SK-N-SH (cell line): ENCODE results near the gene FAH. TPM values are rescaled to one million over a fixed set of nuclear protein-coding genes. Genes with fewer than 3 reads are reported as not detected.

Experiments used
- CTCF ChIA-PET: fragments of 300-600, 350-600 bp; formaldehyde crosslinking; extraction: SDS; loops from one replicate; lab custom pipeline; 2021; lab: Yijun Ruan, JAX
- POLR2A ChIA-PET: fragments of 350-600 bp; sonication (Branson Sonifier 250); formaldehyde crosslinking; extraction: SDS; loops from one replicate; lab custom pipeline; 2020; ENCODE audit warnings: antibody characterized with exemption, inconsistent platforms; lab: Yijun Ruan, JAX
- DNase-seq: peaks from one replicate; pipeline ENCODE4 v3.0.0; 2012
- H2AFZ ChIP-seq: fragments of 200-600 bp; sonication (generic); 2 replicates; pipeline ENCODE4 v1.8.1; 2016; ENCODE audit warnings: antibody characterized with exemption, mild to moderate bottlenecking, low read depth
- H3F3A ChIP-seq: fragments of 200-600 bp; sonication (generic); replicated peaks from 2 replicates; pipeline ENCODE3; 2016; ENCODE audit warnings: antibody characterized with exemption, mild to moderate bottlenecking; ENCODE audit not compliant: insufficient read depth
- H3K27ac ChIP-seq, 2 experiments: fragments of 200-500 bp in 1 of 2; fragments of 200-600 bp in 1 of 2; sonication (Bioruptor generic) in 1 of 2; sonication (generic), shearing (Covaris generic) in 1 of 2; 2 replicates each; pipeline versions ENCODE4 v1.5.1 to v1.6.1; 2014 to 2016; ENCODE audit warnings: low read depth in 2 of 2, inconsistent platforms in 1 of 2, low read length in 1 of 2, mild to moderate bottlenecking in 1 of 2, mixed read lengths in 1 of 2
- H3K27me3 ChIP-seq: fragments of 200-600 bp; sonication (generic), shearing (Covaris generic); 2 replicates; pipeline ENCODE4 v1.6.1; 2016; ENCODE audit warnings: mixed run types; ENCODE audit not compliant: insufficient read depth
- H3K36me3 ChIP-seq, 2 experiments: fragments of 200-500 bp in 1 of 2; fragments of 200-600 bp in 1 of 2; sonication (Bioruptor generic) in 1 of 2; sonication (generic) in 1 of 2; replicated peaks in 1 of 2; 2 replicates each; pipeline versions ENCODE3 to v1.5.1; 2014 to 2016; ENCODE audit warnings: low read length in 1 of 2, mild to moderate bottlenecking in 1 of 2; ENCODE audit not compliant: insufficient read depth in 2 of 2, control insufficient read depth in 1 of 2
- H3K4me1 ChIP-seq, 2 experiments: fragments of 200-500 bp in 1 of 2; fragments of 200-600 bp in 1 of 2; sonication (Bioruptor generic) in 1 of 2; sonication (generic), shearing (Covaris generic) in 1 of 2; 2 replicates each; pipeline versions ENCODE4 v1.5.1 to v1.6.1; 2014 to 2016; ENCODE audit warnings: low read depth in 1 of 2, low read length in 1 of 2, mixed run types in 1 of 2; ENCODE audit not compliant: insufficient read depth in 2 of 2, control insufficient read depth in 1 of 2
- H3K4me2 ChIP-seq: fragments of 200-600 bp; sonication (generic), shearing (Covaris generic); 2 replicates; pipeline ENCODE4 v1.6.1; 2017; ENCODE audit warnings: mixed run types
- H3K4me3 ChIP-seq, 2 experiments: fragments of 200-500 bp in 1 of 2; fragments of 200-600 bp in 1 of 2; sonication (Bioruptor generic) in 1 of 2; sonication (generic), shearing (Covaris generic) in 1 of 2; 2 replicates each; pipeline versions ENCODE4 v1.5.1 to v1.8.1; 2014 to 2016; ENCODE audit warnings: low read depth in 2 of 2, inconsistent platforms in 1 of 2, low read length in 1 of 2, mild to moderate bottlenecking in 1 of 2, mixed read lengths in 1 of 2, moderate library complexity in 1 of 2
- H3K79me2 ChIP-seq: fragments of 200-600 bp; sonication (generic); 2 replicates; pipeline ENCODE4 v1.8.1; 2017; ENCODE audit warnings: mild to moderate bottlenecking; ENCODE audit not compliant: insufficient read depth
- H3K9ac ChIP-seq: fragments of 200-600 bp; sonication (generic); 2 replicates; pipeline ENCODE4 v1.6.1; 2017; ENCODE audit warnings: mixed run types
- H3K9me2 ChIP-seq: fragments of 200-600 bp; sonication (generic); 2 replicates; pipeline ENCODE4 v1.6.1; 2017; ENCODE audit warnings: mixed run types
- H3K9me3 ChIP-seq: fragments of 200-600 bp; sonication (generic); 2 replicates; pipeline ENCODE4 v1.6.1; 2017; ENCODE audit warnings: mixed run types, mild to moderate bottlenecking, moderate library complexity
- H4K20me1 ChIP-seq: fragments of 200-600 bp; sonication (generic); 2 replicates; pipeline ENCODE4 v1.6.1; 2017; ENCODE audit warnings: mild to moderate bottlenecking, mixed run types; ENCODE audit not compliant: insufficient read depth
- CHD2 ChIP-seq: fragments of 150-350 bp; IDR thresholded peaks from 2 replicates; pipeline ENCODE4 v1.6.1; 2018; ENCODE audit warnings: low read length; ENCODE audit not compliant: partially characterized antibody
- ELF1 ChIP-seq: IDR thresholded peaks from 2 replicates; pipeline ENCODE4 v1.4.0; 2012
- EP300 ChIP-seq, 2 experiments: IDR thresholded peaks; 2 replicates each; pipeline versions ENCODE4 v1.4.0 to v1.6.1; 2012; ENCODE audit warnings: borderline replicate concordance in 1 of 2, low read depth in 1 of 2, low read length in 1 of 2
- FOSL2 ChIP-seq: IDR thresholded peaks from 2 replicates; pipeline ENCODE4 v1.4.0; 2012; ENCODE audit warnings: low read depth, mild to moderate bottlenecking, moderate library complexity, borderline replicate concordance
- MXI1 ChIP-seq: IDR thresholded peaks from 2 replicates; pipeline ENCODE4 v1.6.1; 2012; ENCODE audit warnings: mild to moderate bottlenecking, low read depth, low read length, improper control_type of control experiment
- NFIC ChIP-seq: IDR thresholded peaks from 2 replicates; pipeline ENCODE4 v1.4.0; 2012; ENCODE audit warnings: borderline replicate concordance
- RAD21 ChIP-seq: IDR thresholded peaks from 2 replicates; pipeline ENCODE4 v1.6.1; 2012; ENCODE audit warnings: mild to moderate bottlenecking, low read length
- REST ChIP-seq: IDR thresholded peaks from 2 replicates; pipeline ENCODE4 v1.6.1; 2012; ENCODE audit warnings: mild to moderate bottlenecking, low read depth, low read length, moderate library complexity
- TAF1 ChIP-seq: IDR thresholded peaks from 2 replicates; pipeline ENCODE4 v1.6.1; 2012; ENCODE audit warnings: low read depth, mild to moderate bottlenecking, low read length, moderate library complexity, borderline replicate concordance
- TCF12 ChIP-seq: IDR thresholded peaks from 2 replicates; pipeline ENCODE4 v1.4.0; 2012
- TEAD4 ChIP-seq: IDR thresholded peaks from 2 replicates; pipeline ENCODE4 v1.4.0; 2012; ENCODE audit warnings: mild to moderate bottlenecking, borderline replicate concordance; ENCODE audit not compliant: insufficient read depth
- WGBS: methylation state at CpG from one replicate; pipeline ENCODE4 v1.1.6; 2017; ENCODE audit warnings: low lambda C conversion rate; 5-methylcytosine and 5-hydroxymethylcytosine counted together
- polyA plus RNA-seq, 3 experiments: library from polyadenylated mRNA; depleted of rRNA; stranded (reverse); fragments of >200 nt; gene quantifications; 2 replicates each; pipeline ENCODE4 v1.2.3, GENCODE V29; 2012
- TF ChIP-seq, protein P1 (sequence below): IDR thresholded peaks from 2 replicates; pipeline ENCODE4 v1.4.0; 2012; ENCODE audit warnings: low read depth
- TF ChIP-seq, protein P2 (sequence below): fragments of 150-350 bp; IDR thresholded peaks from 2 replicates; pipeline ENCODE4 v1.6.1; 2016; ENCODE audit warnings: mild to moderate bottlenecking, low read depth, low read length
- TF ChIP-seq, protein P3 (sequence below): IDR thresholded peaks from 2 replicates; pipeline ENCODE4; 2012
- TF ChIP-seq, protein P4 (sequence below): fragments of 200-600 bp; sonication (generic); IDR thresholded peaks from 2 replicates; pipeline ENCODE4 v1.6.1; 2017; ENCODE audit warnings: antibody characterized with exemption, mild to moderate bottlenecking, moderate library complexity

The FAH gene
- polyA plus RNA-seq, 1 of the 3 experiments (the other 2 are of a cell fraction), result 34.9 TPM

- ChIA-PET CTCF (no interaction called here), POLR2A (no interaction called here)
- H3K9ac ChIP-seq, result no peak overlapping the region
- H3K27ac ChIP-seq, result peak overlapping the region in 1 of 2 experiments; percentile 55; a peak in 2 of 4 replicates
- WGBS, result 84% methylated on average over 3 of the region's 3 CpGs
- H3K79me2 ChIP-seq, result no peaks in the 10 kb centered on the region
- no peaks in the 10 kb centered on the region for H3K27me3 ChIP-seq
- no peaks in the 10 kb centered on the region for H4K20me1 ChIP-seq
- TF ChIP-seq, protein P1, sequence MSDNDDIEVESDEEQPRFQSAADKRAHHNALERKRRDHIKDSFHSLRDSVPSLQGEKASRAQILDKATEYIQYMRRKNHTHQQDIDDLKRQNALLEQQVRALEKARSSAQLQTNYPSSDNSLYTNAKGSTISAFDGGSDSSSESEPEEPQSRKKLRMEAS, result no peak
- TF ChIP-seq TAF1, result no peak
- TF ChIP-seq, protein P2, sequence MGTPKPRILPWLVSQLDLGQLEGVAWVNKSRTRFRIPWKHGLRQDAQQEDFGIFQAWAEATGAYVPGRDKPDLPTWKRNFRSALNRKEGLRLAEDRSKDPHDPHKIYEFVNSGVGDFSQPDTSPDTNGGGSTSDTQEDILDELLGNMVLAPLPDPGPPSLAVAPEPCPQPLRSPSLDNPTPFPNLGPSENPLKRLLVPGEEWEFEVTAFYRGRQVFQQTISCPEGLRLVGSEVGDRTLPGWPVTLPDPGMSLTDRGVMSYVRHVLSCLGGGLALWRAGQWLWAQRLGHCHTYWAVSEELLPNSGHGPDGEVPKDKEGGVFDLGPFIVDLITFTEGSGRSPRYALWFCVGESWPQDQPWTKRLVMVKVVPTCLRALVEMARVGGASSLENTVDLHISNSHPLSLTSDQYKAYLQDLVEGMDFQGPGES, result no peak
- no peak for TF ChIP-seq TCF12
- TF ChIP-seq FOSL2, result no peak
- no peak for TF ChIP-seq CHD2
- H3K9me2 ChIP-seq, result no peaks in the 10 kb centered on the region
- no peak overlapping the region for H3K4me2 ChIP-seq
- no peak for DNase-seq
- H3K4me1 ChIP-seq, result peaks cover 0 to 14% of the 10 kb centered on the region in 2 experiments; a peak in 1 of 4 replicates
- peak overlapping the region; percentile 96; the same call in 1 of the 2 replicates for H2AFZ ChIP-seq
- H3K4me3 ChIP-seq, result no peak overlapping the region
- peaks cover 11% of the 10 kb centered on the region for H3F3A ChIP-seq
- no peaks in the 10 kb centered on the region for H3K36me3 ChIP-seq
- no peaks in the 10 kb centered on the region for H3K9me3 ChIP-seq
These were observed 1.2 kb upstream of the FAH start for GRCh38 chr15:80151576-80151975.

DNA sequence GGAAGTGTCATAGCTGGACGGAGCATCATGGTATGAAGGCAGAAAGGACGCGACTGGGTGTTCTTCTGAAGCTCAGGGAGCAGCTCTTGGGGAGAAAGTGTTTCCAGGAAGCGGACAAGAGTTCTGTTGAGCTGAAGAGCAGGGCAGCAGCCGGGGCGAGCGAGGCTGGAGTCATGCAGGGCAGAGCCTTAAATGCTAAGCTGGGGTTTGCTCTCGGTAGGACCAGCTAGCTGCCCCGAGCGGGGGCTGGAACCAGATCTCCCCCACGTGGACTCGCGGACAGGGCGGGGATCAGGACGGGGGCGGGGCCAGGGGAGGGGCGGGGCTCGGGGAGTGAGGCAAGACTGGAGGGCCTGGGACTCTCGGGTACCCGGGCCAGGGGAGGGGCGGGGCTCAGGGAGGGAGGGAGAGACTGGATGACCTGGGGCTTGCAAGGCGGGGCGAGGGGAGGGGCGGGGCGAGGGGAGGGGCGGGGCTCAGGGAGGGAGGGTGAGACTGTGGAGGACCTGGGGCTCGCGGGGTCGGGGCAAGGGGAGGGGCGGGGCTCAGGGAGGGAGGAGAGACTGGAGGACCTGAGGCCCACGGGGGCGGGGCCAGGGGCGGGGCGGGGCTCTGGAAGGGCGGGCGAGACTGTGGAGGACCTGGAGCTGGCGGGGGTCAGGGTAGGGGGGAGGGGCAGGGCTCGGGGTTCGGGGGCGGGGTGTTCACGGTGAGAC lies 461 bp upstream of the FAH start:
- Histone ChIP-seq H3K4me1 (peaks cover 0 to 14% of the 10 kb centered on the region in 2 experiments; a peak in 1 of 4 replicates), H2AFZ (peak overlapping the region; percentile 96), H3K9me3 (no peaks in the 10 kb centered on the region), H3K4me2 (peak overlapping the region; percentile 93), H3F3A (peaks cover 11% of the 10 kb centered on the region), H3K4me3 (peak overlapping the region; percentile 67 to 81), H3K27ac (peak overlapping the region; percentile 55 to 69; a peak in 3 of 4 replicates), H3K9ac (no peak overlapping the region), H3K27me3 (no peaks in the 10 kb centered on the region), H3K9me2 (no peaks in the 10 kb centered on the region), H4K20me1 (no peaks in the 10 kb centered on the region), H3K79me2 (no peaks in the 10 kb centered on the region), H3K36me3 (no peaks in the 10 kb centered on the region)
- WGBS, result 3% methylated on average over 25 of the region's 41 CpGs
- TF ChIP-seq MXI1 (peak; percentile 83), ELF1 (no peak), NFIC (no peak), REST (no peak), FOSL2 (no peak), CHD2 (no peak), RAD21 (no peak), EP300 (IDR thresholded peaks at IDR 0.05; ENCODE audit: borderline replicate concordance in 1 of 2, low read depth in 1 of 2, low read length in 1 of 2) (no peak), TEAD4 (no peak)
- TF ChIP-seq, protein P3, sequence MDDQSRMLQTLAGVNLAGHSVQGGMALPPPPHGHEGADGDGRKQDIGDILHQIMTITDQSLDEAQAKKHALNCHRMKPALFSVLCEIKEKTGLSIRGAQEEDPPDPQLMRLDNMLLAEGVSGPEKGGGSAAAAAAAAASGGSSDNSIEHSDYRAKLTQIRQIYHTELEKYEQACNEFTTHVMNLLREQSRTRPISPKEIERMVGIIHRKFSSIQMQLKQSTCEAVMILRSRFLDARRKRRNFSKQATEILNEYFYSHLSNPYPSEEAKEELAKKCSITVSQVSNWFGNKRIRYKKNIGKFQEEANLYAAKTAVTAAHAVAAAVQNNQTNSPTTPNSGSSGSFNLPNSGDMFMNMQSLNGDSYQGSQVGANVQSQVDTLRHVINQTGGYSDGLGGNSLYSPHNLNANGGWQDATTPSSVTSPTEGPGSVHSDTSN, result no peak
- TF ChIP-seq, protein P4, sequence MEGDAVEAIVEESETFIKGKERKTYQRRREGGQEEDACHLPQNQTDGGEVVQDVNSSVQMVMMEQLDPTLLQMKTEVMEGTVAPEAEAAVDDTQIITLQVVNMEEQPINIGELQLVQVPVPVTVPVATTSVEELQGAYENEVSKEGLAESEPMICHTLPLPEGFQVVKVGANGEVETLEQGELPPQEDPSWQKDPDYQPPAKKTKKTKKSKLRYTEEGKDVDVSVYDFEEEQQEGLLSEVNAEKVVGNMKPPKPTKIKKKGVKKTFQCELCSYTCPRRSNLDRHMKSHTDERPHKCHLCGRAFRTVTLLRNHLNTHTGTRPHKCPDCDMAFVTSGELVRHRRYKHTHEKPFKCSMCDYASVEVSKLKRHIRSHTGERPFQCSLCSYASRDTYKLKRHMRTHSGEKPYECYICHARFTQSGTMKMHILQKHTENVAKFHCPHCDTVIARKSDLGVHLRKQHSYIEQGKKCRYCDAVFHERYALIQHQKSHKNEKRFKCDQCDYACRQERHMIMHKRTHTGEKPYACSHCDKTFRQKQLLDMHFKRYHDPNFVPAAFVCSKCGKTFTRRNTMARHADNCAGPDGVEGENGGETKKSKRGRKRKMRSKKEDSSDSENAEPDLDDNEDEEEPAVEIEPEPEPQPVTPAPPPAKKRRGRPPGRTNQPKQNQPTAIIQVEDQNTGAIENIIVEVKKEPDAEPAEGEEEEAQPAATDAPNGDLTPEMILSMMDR, result no peak
- TF ChIP-seq, protein P1, result peak; percentile 62; the same call in 1 of the 2 replicates
- peak; percentile 99 for DNase-seq
- ChIA-PET POLR2A (interaction anchor here (0.5 kb wide), 1 partner anchor 803 kb away, joined by 3 read pairs; no protein-coding TSS in a partner anchor), CTCF (interaction anchor here (0.7 kb wide), 1 partner anchor 11 kb away, joined by 3 read pairs; no protein-coding TSS in a partner anchor)
